GM18511 (cell line): ENCODE measurements around the gene DUS1L.

Experiments
- ATAC-seq: cut with Tn5 transposase; IDR thresholded peaks from one replicate; pipeline ENCODE4 v1.9.1; 2021; ENCODE audit warnings: mild to moderate bottlenecking, moderate library complexity; ENCODE audit not compliant: unreplicated experiment

Gene DUS1L

GRCh38 chr17:82056729-82057621 is 8.6 kb downstream of the DUS1L start:
- no peak for ATAC-seq

- no peak for ATAC-seq
These were observed 9.5 kb downstream of the DUS1L start for GRCh38 chr17:82055965-82056728.

GRCh38 chr17:82055023-82055964 is 10.3 kb downstream of the DUS1L start:
- ATAC-seq = no peak

- no peak for ATAC-seq
These were observed 11.1 kb downstream of the DUS1L start for GRCh38 chr17:82054351-82055022.

- no peak for ATAC-seq
These were observed 11.9 kb downstream of the DUS1L start for GRCh38 chr17:82053556-82054263.

GRCh38 chr17:82053130-82053529 is 12.5 kb downstream of the DUS1L start:
- no peak for ATAC-seq

GRCh38 chr17:82052638-82053059 is 13.0 kb downstream of the DUS1L start:
- no peak for ATAC-seq

GRCh38 chr17:82051776-82052637 is 13.6 kb downstream of the DUS1L start, which contains the start of the genes GPS1 and RFNG:
GPS1 (plus strand) TSS chr17:82051898; CDS start chr17:82051932, 34 bp downstream.
RFNG (minus strand) TSS chr17:82051811; CDS start chr17:82051766, 45 bp downstream.
- ATAC-seq = peak; percentile 68

- peak; percentile 16 for ATAC-seq
These were observed 14.6 kb downstream of the DUS1L start for GRCh38 chr17:82050761-82051641.

GRCh38 chr17:82050152-82050760 is 15.3 kb downstream of the DUS1L start:
- no peak for ATAC-seq

- ATAC-seq = no peak
These were observed 16.1 kb downstream of the DUS1L start for GRCh38 chr17:82049521-82049971.

GRCh38 chr17:82049106-82049505 is 16.5 kb downstream of the DUS1L start:
- no peak for ATAC-seq

- no peak for ATAC-seq
These were observed 17.0 kb downstream of the DUS1L start for GRCh38 chr17:82048571-82048971.

GRCh38 chr17:82047914-82048570 is 17.6 kb downstream of the DUS1L start:
- no peak for ATAC-seq

GRCh38 chr17:82047379-82047778 is 18.2 kb downstream of the DUS1L start:
- no peak for ATAC-seq

GRCh38 chr17:82046903-82047302 is 18.7 kb downstream of the DUS1L start:
- no peak for ATAC-seq
